ENCODE measurements around the gene SORCS3.

Gene SORCS3

GRCh38 chr10:105104297-105104696 is 463.2 kb downstream of the SORCS3 start:
- Histone ChIP-seq H3K4me3 (ENCODE audit: low read depth in 1 of 2, low read length in 1 of 2) (no peak overlapping the region), H3K36me3 (no peaks in the 10 kb centered on the region), H3K27me3 (no peaks in the 10 kb centered on the region), H3K9me3 (no peaks in the 10 kb centered on the region), H3K27ac (no peak overlapping the region), H3K4me1 (ENCODE audit: control insufficient read depth in 1 of 2, insufficient read depth in 1 of 2, low read depth in 1 of 2, low read length in 1 of 2) (no peaks in the 10 kb centered on the region)
- TF ChIP-seq CTCF (IDR thresholded peaks at IDR 0.05): no peak

DNA sequence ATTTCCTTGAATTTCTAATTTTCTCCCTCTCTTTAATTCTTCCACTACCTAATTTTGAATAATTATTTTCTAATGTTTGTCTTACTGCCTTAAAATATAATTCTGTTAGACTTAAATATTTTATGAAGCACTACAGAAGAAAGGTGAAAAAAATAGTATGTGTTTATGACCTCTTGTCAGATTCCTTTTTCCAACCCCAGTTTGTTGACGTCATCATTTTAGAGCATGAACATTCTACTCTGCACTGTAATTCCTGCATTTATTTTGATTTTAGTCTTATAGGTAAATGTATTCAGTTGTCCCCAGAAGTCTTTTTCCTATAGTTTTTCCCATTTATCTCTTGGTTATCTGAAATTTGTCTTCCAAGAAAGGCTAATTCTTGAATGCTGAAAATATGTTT is 468.1 kb downstream of the SORCS3 start:
- Histone ChIP-seq H3K27me3 (no peaks in the 10 kb centered on the region), H3K9me3 (no peaks in the 10 kb centered on the region), H3K36me3 (no peaks in the 10 kb centered on the region), H3K27ac (no peak overlapping the region), H3K4me3 (ENCODE audit: low read depth in 1 of 2, low read length in 1 of 2) (no peak overlapping the region), H3K4me1 (ENCODE audit: control insufficient read depth in 1 of 2, insufficient read depth in 1 of 2, low read depth in 1 of 2, low read length in 1 of 2) (no peaks in the 10 kb centered on the region)
- no peak for TF ChIP-seq CTCF (IDR thresholded peaks at IDR 0.05)

DNA sequence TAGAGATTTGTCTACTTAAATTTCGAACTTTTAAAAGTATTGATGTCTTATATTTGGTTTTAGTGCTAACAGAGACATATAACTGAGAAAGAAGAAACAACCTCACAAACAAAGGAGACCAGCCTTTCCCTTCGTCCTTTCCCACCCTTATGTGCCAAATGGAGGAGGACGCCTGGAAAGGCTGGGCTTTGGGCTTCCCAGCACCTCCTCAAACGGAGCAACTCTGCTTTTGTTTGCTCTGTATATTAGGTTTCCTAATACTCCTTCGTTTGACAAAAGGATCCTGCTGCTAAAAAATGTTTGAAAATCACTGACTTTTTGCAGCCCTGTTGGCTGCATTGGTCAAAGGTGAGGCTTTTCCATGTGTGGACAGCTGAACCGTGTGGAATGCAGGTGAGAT is 471.8 kb downstream of the SORCS3 start:
- Histone ChIP-seq H3K9me3 (no peaks in the 10 kb centered on the region), H3K27ac (no peak overlapping the region), H3K27me3 (no peaks in the 10 kb centered on the region), H3K4me1 (ENCODE audit: control insufficient read depth in 1 of 2, insufficient read depth in 1 of 2, low read depth in 1 of 2, low read length in 1 of 2) (no peaks in the 10 kb centered on the region), H3K36me3 (no peaks in the 10 kb centered on the region), H3K4me3 (ENCODE audit: low read depth in 1 of 2, low read length in 1 of 2) (no peak overlapping the region)
- no peak for TF ChIP-seq CTCF (IDR thresholded peaks at IDR 0.05)

DNA sequence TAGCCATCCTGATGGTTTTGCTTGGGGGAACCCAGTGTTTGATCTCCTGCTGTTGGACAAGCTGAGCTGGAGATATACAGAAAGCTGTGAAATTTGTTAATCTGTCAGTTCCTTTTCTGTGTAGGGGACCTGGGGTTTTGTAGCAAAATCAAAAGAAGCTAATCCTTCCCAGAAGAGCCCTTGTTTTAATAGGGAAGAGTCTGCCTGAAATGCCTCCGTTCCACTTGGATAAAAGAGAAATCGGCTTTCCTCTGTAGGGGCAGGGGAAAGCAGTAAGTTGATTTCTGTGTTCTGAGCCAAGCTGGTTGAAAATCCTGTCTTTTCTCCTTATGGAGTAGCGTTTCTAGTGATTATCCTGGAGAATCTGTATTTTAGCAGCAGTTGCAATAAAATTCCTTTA is 472.6 kb downstream of the SORCS3 start:
- H3K27me3 ChIP-seq: no peaks in the 10 kb centered on the region
- H3K4me1 ChIP-seq (ENCODE audit: control insufficient read depth in 1 of 2, insufficient read depth in 1 of 2, low read depth in 1 of 2, low read length in 1 of 2): no peaks in the 10 kb centered on the region
- no peak overlapping the region for H3K4me3 ChIP-seq (ENCODE audit: low read depth in 1 of 2, low read length in 1 of 2)
- TF ChIP-seq CTCF (IDR thresholded peaks at IDR 0.05): no peak
- no peaks in the 10 kb centered on the region for H3K9me3 ChIP-seq
- H3K36me3 ChIP-seq: no peaks in the 10 kb centered on the region
- H3K27ac ChIP-seq: no peak overlapping the region

DNA sequence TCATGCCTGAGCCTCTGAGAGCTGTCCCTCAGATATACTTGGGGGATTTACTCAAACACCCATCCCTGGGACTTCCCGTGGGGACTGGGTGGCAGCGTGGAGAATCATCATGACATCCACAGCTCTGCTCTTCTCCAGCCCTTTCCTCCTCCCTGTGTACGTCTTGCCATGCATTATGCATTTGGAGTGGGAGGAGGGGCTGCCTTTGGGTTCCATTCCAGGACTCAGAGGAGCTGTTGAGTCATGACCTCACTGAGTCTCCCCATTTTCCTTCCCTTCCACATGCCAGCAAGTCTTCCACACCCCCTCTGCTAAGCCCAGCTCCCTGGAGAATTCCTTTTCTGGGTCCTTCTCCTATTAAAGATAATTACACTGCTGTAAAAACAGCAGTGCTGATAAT is 480.7 kb downstream of the SORCS3 start:
- no peak overlapping the region for H3K4me3 ChIP-seq (ENCODE audit: low read depth in 1 of 2, low read length in 1 of 2)
- no peak for TF ChIP-seq CTCF (IDR thresholded peaks at IDR 0.05)
- no peaks in the 10 kb centered on the region for H3K27me3 ChIP-seq
- H3K27ac ChIP-seq: no peak overlapping the region
- no peaks in the 10 kb centered on the region for H3K9me3 ChIP-seq
- H3K36me3 ChIP-seq: no peaks in the 10 kb centered on the region
- H3K4me1 ChIP-seq (ENCODE audit: control insufficient read depth in 1 of 2, insufficient read depth in 1 of 2, low read depth in 1 of 2, low read length in 1 of 2): no peaks in the 10 kb centered on the region

DNA sequence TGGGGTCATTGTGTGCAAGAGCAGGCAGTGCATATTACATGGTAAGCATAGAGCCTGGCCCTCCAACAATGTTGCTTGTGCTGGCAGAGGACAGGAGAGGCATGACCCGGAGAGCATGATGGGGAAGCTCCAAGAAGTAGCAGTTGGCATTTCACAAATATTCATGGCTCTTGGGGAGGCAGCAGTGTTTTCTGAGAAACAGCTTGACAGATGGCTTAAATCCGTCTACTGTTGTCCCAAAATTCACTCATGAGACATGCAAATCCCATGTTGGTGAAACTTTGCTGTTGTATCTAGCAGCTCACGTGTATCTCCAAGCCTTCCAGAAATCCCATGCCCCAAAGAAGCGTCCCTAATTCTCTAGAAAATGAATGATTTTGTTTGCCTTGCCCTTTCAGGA is 487.0 kb downstream of the SORCS3 start:
- no peak overlapping the region for H3K4me3 ChIP-seq (ENCODE audit: low read depth in 1 of 2, low read length in 1 of 2)
- no peaks in the 10 kb centered on the region for H3K4me1 ChIP-seq (ENCODE audit: control insufficient read depth in 1 of 2, insufficient read depth in 1 of 2, low read depth in 1 of 2, low read length in 1 of 2)
- H3K9me3 ChIP-seq: no peaks in the 10 kb centered on the region
- no peaks in the 10 kb centered on the region for H3K36me3 ChIP-seq
- H3K27me3 ChIP-seq: no peaks in the 10 kb centered on the region
- H3K27ac ChIP-seq: no peak overlapping the region
- no peak for TF ChIP-seq CTCF (IDR thresholded peaks at IDR 0.05)

Measured in neutrophil (primary cell).